Measurements from ENCODE around the gene HDAC9. TPM values are rescaled to one million over a fixed set of nuclear protein-coding genes. Genes with fewer than 3 reads are reported as not detected.

Gene HDAC9
- total and polyA plus RNA-seq, 2 donors = 3.3 to 61.6 TPM

Small RNA genes lying within 50 kb of the gene (small RNA-seq; reads per million reads assigned to genes)
- gene RN7SKP266 = not detected
